Adrenal gland (tissue), 5 donors: ENCODE results near the gene THRSP.

Source experiments
- CTCF ChIP-seq, 6 experiments: fragments of 450-650 bp in 4 of 6; fragments of 200-600 bp in 2 of 6; sonication (generic) in 1 of 6; IDR thresholded peaks; 1 replicate in 5 of 6; 2 replicates in 1 of 6; pipeline versions ENCODE4 v1.5.1 to v1.8.0; 2016 to 2021; ENCODE audit warnings: antibody characterized with exemption in 6 of 6, mild to moderate bottlenecking in 2 of 6, moderate library complexity in 1 of 6
- POLR2A ChIP-seq, 2 donors: fragments of 450-650 bp; IDR thresholded peaks; one replicate each; pipeline ENCODE4 v1.6.1; 2017; ENCODE audit warnings: antibody characterized with exemption in 2 of 2, mild to moderate bottlenecking in 2 of 2, moderate library complexity in 1 of 2
- donor health status: DM: no; HTN: no; CAD: no.

GRCh38 chr11:78046486-78046854 lies 17.2 kb upstream of the THRSP start:
- TF ChIP-seq POLR2A (IDR thresholded peaks at IDR 0.05), result no peak
- TF ChIP-seq CTCF (IDR thresholded peaks at IDR 0.05), result no peak
